Stimulated activated CD8-positive, alpha-beta memory T cell treated with anti-CD3 and anti-CD28 coated beads, Interleukin-4, amount 100 ng/mL, for 48 hours (primary cell): ENCODE measurements around the gene SFXN2.

Experiments used
- DNase-seq: peaks from one replicate; pipeline ENCODE4 v3.0.0-alpha.2; 2020

Gene SFXN2

DNA sequence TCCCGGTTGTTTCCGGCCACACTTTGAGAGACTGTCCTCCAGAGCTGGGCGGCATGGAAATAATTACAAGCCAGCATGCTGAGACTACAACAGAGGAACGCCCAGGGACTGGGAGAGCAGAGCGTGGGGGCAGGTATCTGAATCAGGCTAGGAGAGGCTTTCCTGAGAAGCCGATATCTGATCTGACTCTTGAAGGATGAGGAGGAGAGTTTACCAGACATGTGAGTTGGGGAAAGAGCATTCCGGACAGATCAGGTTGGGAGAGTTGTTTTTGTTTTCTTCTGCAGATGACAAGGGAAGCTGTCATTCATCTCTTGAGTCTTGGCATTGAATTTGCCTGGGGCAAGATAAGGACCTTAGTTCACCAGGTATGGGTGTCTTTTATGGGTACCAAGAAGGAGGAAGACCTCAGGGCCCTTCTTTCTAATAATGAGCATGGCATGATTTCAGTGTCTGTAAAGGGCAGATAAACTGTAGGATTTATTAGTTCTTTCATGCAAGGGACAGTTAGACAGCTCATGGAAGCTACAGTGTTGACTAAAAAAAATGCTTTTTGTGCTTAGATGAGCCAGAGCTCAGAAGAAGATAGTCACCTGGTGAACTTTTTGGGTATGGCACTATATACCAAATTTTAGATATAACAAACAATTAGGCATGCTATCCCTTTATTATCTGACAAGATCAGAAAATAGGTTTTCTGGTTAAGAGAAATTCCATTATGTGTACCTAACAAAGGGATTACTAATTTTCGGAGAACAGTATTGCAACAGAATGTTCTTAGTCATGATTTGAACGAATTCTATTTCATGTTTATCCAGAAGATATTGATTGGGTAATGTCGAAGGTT lies 65.5 kb downstream of the SFXN2 start:
- no peak for DNase-seq

DNA sequence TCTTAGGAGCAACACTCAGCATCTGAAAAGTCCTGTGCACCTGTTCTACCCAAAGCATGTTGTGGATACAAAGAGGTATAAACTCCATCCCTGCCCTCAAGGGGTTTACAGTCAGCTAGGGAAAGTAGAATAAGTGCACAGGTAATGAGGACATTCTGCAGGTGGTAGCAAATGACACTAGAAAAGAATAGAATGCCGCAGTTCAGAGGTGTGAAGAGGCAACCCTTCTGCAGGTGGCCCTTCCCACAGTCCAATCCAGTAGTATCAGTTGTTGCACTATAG lies 66.0 kb downstream of the SFXN2 start:
- DNase-seq, result no peak

DNA sequence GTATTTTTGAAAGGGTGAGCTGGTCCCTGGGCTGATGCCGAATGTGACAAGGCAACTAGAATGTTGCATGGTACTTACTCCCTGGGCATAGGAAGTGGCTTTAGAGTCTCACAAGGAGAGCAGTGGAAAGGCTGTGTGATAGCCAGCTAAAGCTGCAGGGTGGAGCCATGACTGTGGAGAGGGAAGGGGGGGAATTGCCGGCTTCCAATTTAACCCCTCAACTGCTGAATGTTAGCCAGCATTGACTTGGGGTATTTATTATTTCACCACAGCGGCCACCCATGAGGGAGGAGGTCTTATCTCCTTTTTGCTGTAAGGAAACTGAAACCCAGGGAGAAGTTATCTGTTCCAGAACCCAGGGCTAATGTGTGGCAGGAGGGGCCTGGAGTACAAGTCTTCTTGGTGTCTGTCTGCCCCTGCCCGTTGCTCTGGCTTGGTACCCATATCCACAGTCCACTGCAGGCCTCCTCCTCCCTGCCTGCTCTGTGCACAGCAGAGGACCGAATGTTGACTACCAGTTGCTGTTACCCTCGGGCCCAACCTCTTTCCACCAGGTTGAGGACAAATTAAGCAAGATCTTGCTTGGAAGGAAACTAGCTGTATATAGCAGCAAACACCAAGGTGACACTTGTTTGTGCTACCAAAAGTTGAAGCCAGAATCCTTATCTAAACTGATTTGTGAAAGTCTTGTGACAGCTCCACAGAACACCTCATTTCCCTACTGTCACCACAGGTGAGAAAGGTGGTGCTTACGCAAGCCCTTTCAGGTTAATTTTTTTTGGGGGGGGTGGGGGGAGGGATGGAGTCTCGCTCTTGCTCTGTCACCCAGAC lies 66.9 kb downstream of the SFXN2 start:
- no peak for DNase-seq

DNA sequence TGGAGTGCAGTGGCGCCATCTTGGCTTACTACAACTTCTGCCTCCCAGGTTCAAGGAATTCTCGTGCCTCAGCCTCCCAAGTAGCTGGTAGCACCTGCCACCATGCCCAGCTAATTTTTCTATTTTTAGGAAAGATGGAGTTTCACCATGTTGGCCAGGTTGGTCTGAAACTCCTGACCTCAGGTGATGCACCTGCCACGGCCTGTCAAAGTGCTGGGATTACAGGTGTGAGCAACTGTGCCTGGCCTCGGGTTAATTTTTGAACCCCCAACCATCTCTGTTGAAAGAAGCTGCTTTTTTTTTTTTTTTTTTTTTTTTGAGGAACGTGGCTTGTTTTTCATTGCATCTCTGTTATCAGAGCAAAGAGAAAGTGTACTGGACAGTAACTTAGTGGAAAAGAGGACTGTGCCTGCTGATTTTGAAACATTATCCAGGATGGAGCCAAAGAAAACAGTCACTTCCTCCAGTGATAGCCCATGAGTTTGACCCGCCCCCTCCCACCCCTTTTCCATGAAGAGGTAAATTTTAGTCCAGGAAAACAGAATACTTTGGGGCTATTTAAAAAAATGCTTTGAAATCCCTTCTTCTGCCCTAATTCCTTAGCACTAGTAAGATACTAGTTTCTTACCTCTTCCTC lies 67.6 kb downstream of the SFXN2 start:
- DNase-seq, result no peak

DNA sequence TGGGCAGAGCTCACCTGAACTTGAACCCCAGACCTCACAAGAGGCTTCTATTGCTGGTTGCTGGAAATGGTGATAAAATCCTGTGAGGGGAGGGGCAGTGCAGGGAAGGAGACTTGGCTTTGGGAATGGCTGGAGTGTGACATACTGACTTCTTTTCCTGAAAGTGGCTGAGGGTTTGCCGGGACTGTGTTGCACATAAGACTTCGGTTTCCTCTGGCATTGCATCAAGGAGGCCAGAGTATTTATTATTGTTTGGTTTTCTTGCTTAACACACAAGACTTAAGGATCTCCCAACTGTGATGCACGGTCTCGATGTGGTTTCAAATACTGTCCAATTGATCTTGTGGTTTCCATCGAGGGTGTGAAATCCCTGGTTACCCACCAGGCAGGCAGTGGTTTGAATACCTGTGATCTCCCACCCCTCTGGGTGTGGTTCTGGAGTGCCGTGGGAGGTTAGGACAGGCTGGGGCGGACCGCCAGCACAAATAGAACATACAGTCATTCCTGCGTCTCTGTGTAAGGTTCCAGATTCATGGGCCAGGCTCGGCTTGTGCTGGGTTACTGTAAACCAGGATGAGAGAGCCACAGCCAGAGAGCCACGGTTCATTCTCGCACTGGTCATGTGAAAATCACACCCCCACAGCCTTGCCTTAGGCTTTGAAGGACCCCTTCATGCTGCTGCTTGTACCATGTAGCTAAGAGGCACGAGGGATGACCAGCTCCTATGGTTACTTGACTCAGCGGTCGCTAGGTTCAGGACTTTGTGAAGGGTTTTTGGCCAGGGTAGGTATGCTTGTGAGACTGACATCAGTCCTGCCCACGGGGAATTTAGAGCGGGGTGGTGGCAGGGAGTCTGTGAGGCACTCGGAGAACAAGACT lies 68.5 kb downstream of the SFXN2 start:
- DNase-seq, result no peak

DNA sequence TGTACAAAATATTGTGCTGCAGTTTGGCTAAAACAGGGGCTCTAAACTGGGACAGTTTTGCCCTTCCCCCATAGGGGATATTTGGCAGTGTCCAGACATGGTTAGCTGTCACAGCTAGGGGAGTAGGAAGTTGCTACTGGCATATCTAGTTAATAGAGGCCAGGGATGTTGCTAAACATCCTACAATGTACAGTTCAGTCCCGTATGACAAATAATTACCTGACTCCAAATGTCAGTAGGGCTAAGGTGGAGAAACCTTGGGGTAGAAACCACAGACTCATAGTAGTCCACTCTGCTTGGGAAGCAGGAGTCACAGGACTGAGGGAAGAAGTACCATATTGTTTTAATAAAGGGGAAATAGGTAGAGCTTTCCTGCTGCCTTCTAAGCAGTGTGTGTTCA lies 69.1 kb downstream of the SFXN2 start:
- DNase-seq, result no peak

DNA sequence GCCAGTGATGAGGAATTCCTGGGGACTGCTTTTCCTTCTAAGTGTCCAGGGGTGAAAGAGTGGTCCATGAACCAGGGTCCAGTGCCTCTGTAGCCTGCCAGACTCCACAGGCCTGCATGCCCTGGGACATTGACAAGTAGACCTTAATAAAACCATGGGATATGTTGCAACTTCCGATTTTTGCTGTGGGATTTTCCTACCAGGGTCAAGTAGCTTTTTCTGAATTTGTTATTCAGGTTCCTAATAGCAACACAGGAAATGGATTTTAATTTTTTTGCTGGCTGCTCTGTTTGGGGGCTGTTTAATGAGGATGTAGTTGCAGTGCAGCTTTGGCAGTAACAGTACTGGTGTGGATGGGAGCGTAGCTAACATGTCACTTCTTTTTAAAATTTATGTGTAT lies 71.4 kb downstream of the SFXN2 start:
- DNase-seq, result no peak

DNA sequence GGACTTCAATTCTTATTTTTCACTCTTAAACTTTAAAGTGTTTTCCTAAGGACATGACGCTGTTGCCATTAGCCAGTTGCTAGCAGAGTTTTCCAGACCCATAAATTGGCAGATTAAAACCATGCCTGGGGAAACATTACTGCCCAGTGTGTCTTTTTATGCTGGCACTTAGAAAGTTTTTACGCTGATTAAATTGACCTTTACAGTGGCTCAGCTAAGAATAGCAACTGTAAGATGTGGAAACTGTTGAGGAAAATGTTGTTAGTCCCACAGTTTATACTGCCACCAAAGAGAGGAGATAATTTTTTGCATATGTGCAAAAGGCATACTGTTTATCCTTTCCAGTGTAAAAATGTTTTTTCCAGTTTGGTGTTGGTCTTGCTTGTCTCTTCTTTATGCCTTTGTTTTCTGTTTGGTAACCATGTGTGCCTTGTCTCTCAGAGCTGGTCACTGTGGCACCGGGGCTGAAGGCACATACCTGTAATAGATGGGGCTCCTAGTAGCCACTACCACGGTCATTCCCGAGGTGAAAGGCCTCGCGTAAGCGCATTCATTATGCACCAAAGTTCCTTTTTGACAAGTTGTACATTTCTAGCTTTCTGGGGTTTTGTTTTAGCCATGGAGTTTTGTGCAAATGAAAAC lies 77.4 kb downstream of the SFXN2 start:
- DNase-seq, result no peak
